ENCODE measurements around the gene SCGB2B2.
"Not testable (repeated sequence)": the region's sequence is repeated elsewhere in the genome, so short reads cannot be mapped to it uniquely, and the experiment has no call there.

Gene SCGB2B2

DNA sequence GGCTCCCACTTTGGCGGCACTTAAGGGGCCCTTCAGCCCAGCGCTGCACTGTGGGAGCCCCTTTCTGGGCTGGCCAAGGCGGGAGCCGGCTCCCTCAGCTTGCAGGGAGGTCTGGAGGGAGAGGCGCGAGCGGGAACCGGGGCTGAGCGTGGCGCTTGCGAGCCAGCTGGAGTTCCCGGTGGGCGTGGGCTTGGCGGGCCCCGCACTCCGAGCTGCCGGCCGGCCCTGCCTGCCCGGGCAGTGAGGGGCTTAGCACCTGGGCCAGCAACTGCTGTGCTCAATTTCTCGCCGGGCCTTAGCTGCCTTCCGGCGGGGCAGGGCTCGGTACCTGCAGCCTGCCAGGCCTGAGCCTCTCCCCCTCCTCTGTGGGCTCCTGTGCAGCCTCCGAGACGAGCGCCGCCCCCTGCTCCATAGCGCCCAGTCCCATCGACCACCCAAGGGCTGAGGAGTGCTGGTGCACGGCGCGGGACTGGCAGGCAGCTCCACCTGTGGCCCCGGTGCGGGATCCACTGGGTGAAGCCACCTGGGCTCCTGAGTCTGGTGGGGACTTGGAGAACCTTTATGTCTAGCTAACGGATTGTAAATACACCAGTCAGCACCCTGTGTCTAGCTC lies 8.8 kb downstream of the SCGB2B2 start:
- DNase-seq, result not testable (repeated sequence)

- DNase-seq, result peak; percentile 78
Observed at GRCh38 chr19:34667349-34668076, 9.4 kb downstream of the SCGB2B2 start.

DNA sequence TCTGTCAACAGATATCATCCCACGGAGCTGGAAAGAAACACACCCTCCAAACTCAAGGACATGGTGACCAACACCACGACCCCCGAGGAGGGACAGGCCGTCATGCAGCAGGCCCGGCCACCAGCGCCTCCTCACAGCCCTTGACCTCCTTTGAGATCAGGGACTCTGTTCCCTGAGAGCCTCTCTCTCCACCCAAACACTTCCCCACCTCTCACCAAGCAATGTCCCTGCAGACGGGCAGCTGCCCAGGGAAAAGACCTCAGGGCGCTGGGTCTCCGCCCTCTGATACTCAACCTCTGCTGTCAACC lies 10.0 kb downstream of the SCGB2B2 start:
- no peak for DNase-seq

DNA sequence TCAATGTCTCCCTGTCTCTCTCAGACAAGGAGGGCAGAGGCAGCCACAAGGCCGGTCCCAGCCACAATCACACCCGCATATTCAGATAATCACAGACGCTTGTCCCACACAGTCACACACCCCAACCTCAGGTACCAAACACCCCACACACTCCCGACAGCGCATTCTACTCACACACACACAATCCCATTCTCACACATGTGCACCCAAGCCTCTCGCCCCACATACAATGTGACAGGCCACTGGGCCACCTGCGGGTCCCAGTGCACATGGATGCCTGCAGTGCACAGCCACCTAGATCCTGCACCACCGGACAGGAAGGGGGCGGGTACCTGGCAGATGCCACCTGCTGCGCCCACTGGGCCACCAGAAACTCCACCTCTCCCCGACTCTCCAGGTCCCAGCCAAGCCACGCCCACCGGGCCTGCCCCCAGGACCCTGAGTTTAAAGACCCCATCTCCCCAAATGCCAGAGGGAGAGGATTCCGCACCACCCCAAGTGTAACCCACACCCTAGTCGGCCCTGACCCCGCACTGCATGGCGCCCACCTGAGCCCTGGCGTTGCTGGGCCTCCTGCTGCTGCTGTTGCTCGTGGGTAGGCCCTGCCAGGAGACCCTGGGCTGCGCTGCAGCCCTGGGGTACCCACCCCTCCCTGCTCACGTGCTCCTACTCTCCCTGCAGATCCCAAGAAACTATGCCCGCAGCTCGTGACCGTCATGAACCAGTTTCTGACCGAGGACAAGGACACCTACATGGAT lies 10.6 kb downstream of the SCGB2B2 start:
- DNase-seq, result no peak

- not testable (repeated sequence) for DNase-seq
Observed at GRCh38 chr19:34665275-34665674, 11.7 kb downstream of the SCGB2B2 start.

GRCh38 chr19:34664870-34665269 lies 12.1 kb downstream of the SCGB2B2 start:
- no peak for DNase-seq

DNA sequence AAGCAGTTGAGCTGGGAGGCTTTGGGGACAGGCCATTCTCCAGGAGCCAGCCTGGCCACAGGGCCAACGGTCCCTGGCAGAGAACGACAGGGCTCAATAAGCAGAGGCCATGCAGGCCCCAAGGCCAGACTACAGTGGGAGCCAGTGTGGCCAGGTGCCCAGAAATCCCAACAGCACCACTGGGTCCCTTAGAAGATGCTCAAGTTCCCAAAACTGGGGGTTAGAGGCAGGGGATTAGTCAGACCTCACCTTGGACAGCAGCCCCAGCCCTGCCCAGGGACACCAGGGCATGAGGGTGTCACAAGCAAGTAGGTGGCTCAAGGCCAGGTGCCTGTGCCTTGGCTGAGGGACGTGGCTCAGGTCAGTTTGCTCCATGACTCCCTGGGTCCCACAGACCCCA lies 12.8 kb downstream of the SCGB2B2 start:
- no peak for DNase-seq

GRCh38 chr19:34662919-34663318 lies 14.0 kb downstream of the SCGB2B2 start:
- DNase-seq, result peak; percentile 75

DNA sequence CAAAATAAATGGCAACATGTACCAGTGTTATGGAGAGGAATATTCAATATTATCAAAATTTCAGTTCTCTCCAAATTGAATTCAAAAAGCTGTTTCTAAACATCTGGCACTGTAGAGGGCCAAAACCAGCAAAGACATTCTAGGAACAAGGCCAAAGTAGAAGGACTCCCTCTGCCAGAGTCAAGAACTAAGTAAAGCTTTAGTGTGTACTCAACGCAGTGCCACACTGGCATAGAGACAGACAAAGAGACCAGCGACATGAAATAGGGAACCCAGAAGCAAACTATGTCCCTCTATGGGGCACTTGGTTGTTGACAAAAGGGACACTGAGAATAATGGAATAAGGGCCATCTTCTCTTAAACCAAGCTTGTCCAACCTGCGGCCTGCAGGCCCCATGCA lies 15.6 kb downstream of the SCGB2B2 start:
- no peak for DNase-seq

DNA sequence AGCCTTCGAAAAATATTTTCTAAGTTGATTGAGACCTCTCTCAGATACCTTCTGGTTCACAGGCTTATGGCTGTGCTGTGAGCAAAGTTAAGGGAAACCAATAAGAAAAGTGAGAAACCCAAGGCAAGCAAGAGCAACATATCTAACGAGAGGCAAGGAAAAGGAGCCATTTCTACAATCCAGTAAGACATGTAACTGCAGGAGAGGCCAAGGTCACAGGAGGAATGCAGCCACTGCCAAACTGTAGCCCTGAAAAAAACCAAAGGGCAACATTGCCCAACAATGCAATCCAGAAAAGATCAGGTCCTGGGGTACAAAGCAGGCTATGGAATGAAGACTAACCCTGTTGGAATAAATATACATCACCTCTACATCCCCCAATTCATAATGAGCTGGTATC lies 21.3 kb downstream of the SCGB2B2 start:
- no peak for DNase-seq

DNA sequence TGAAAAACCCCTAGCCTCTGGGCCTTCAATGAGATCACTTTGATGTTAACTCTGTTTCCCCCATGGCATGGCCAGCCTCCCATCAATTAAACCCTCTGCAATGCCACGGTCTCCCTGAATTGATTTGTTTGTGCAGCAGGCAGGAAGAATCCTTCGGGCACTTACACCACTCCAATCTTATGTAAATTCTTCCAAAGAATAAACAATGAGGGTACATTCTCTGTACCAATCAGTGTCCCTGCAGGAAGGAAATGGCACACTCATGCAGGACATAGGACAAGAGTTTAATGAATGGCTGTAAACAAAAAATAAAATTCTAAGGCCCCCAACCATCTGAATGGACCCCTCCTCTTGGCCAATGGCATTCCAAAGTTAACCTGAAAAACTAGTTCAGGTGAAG lies 22.2 kb downstream of the SCGB2B2 start:
- no peak for DNase-seq

- no peak for DNase-seq
Observed at GRCh38 chr19:34651747-34652146, 25.2 kb downstream of the SCGB2B2 start.

- DNase-seq, result no peak
Observed at GRCh38 chr19:34649886-34650543, 26.9 kb downstream of the SCGB2B2 start.

- no peak for DNase-seq
Observed at GRCh38 chr19:34645551-34645950, 31.4 kb downstream of the SCGB2B2 start.

GRCh38 chr19:34644991-34645461 lies 31.9 kb downstream of the SCGB2B2 start:
- no peak for DNase-seq

DNA sequence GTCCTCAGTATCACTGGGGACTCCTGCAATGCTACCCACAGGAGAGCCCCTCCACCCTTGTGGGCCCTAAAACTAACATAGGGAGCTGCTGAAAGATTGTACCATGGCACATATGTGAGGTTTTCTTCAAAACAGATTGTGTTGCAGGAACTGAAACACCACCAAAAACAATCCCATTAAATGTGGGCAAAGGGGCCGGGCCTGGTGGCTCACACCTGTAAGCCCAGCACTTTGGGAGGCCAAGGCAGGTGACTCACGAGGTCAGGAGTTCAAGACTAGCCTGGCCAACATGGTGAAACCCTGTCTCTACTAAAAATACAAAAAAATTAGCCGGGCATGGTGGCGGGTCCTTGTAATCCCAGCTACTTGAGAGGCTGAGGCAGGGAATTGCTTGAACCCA lies 34.7 kb downstream of the SCGB2B2 start:
- no peak for DNase-seq

DNA sequence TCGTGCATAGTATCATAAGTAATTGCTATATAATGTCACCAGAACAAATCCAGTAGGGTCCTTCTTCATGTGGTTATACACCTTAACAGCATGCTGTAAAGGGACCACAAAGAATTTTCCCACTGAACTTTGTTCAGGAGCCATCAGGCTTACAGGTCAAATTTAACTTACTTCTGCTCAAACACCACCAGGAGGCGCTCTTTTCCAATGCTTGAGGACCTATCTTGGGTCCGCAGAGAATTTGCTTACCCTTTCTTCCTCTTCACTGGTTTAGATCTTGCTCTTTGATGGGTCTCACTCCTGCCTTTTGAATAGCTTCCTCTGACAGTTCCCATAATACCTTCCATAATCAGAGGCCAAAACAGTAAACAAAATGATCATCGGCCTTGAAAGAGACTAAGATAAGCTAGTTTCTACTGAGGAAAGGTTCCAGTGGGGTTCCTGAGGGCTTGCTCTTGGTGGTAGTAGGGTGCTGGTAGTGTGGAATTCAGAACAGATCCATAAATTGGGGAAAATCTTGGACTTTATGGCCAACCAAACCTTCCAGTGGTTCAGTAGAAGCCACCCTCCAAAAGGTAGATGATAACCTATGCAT lies 37.4 kb downstream of the SCGB2B2 start:
- peak; percentile 75 for DNase-seq

- DNase-seq, result no peak
Observed at GRCh38 chr19:34633802-34634201, 43.2 kb downstream of the SCGB2B2 start.
